HEK293 (cell line): Measurements from ENCODE around the gene LCMT2.

Source experiments
- GLIS2 ChIP-seq: fragments of 450-650 bp; formaldehyde crosslinking; IDR thresholded peaks from 2 replicates; pipeline ENCODE4 v1.5.1; 2016; ENCODE audit warnings: missing biosample characterization, missing genetic modification characterization
- KLF9 ChIP-seq: fragments of 450-650 bp; formaldehyde crosslinking; IDR thresholded peaks from 2 replicates; pipeline ENCODE4 v1.5.1; 2016; ENCODE audit warnings: missing biosample characterization, missing genetic modification characterization, low read depth
- PRDM2 ChIP-seq: fragments of 450-650 bp; formaldehyde crosslinking; IDR thresholded peaks from 2 replicates; pipeline ENCODE4 v1.5.1; 2016; ENCODE audit warnings: missing biosample characterization, missing genetic modification characterization, borderline replicate concordance
- SP3 ChIP-seq: fragments of 450-650 bp; formaldehyde crosslinking; IDR thresholded peaks from 2 replicates; pipeline ENCODE4 v1.5.1; 2016; ENCODE audit warnings: missing biosample characterization, missing genetic modification characterization
- TSHZ1 ChIP-seq: fragments of 450-650 bp; formaldehyde crosslinking; IDR thresholded peaks from 2 replicates; pipeline ENCODE4 v1.5.1; 2016; ENCODE audit warnings: missing biosample characterization, missing genetic modification characterization, borderline replicate concordance
- ZNF175 ChIP-seq: fragments of 450-650 bp; formaldehyde crosslinking; IDR thresholded peaks from 2 replicates; pipeline ENCODE4 v1.5.1; 2016; ENCODE audit warnings: missing biosample characterization, missing genetic modification characterization
- ZNF202 ChIP-seq: fragments of 450-650 bp; formaldehyde crosslinking; IDR thresholded peaks from 2 replicates; pipeline ENCODE4 v1.5.1; 2016; ENCODE audit warnings: missing biosample characterization, missing genetic modification characterization, borderline replicate concordance
- ZNF26 ChIP-seq: fragments of 450-650 bp; formaldehyde crosslinking; IDR thresholded peaks from 2 replicates; pipeline ENCODE4 v1.5.1; 2016; ENCODE audit warnings: missing biosample characterization, missing genetic modification characterization
- ZNF335 ChIP-seq: fragments of 450-650 bp; formaldehyde crosslinking; conservative IDR thresholded peaks from 2 replicates; pipeline ENCODE4 v1.5.1; 2016; ENCODE audit warnings: missing biosample characterization, missing genetic modification characterization
- ZNF341 ChIP-seq: fragments of 450-650 bp; formaldehyde crosslinking; IDR thresholded peaks from 2 replicates; pipeline ENCODE4; 2016; ENCODE audit warnings: low read depth, missing biosample characterization, missing genetic modification characterization
- ZNF48 ChIP-seq: fragments of 450-650 bp; formaldehyde crosslinking; IDR thresholded peaks from 2 replicates; pipeline ENCODE4 v1.5.1; 2016; ENCODE audit warnings: missing biosample characterization, missing genetic modification characterization
- ZNF513 ChIP-seq: fragments of 450-650 bp; IDR thresholded peaks from 2 replicates; pipeline ENCODE4 v1.5.1; 2018; ENCODE audit warnings: missing biosample characterization, missing genetic modification characterization
- ZNF561 ChIP-seq: fragments of 450-650 bp; IDR thresholded peaks from 2 replicates; pipeline ENCODE4 v1.5.1; 2018; ENCODE audit warnings: missing biosample characterization, missing genetic modification characterization, borderline replicate concordance
- ZNF580 ChIP-seq: fragments of 450-650 bp; formaldehyde crosslinking; IDR thresholded peaks from 2 replicates; pipeline ENCODE4 v1.5.1; 2016; ENCODE audit warnings: missing biosample characterization, missing genetic modification characterization
- ZNF585B ChIP-seq: fragments of 450-650 bp; formaldehyde crosslinking; IDR thresholded peaks from 2 replicates; pipeline ENCODE4 v1.5.1; 2016; ENCODE audit warnings: missing biosample characterization, missing genetic modification characterization
- ZNF639 ChIP-seq: fragments of 450-650 bp; formaldehyde crosslinking; IDR thresholded peaks from 2 replicates; pipeline ENCODE4 v1.5.1; 2016; ENCODE audit warnings: missing biosample characterization, missing genetic modification characterization
- ZNF692 ChIP-seq: fragments of 450-650 bp; formaldehyde crosslinking; IDR thresholded peaks from 2 replicates; pipeline ENCODE4 v1.5.1; 2016; ENCODE audit warnings: missing biosample characterization, missing genetic modification characterization

LCMT2 gene

GRCh38 chr15:43370975-43371974, 40.9 kb upstream of the LCMT2 start, which contains the start of the genes TUBGCP4 and ZSCAN29 (continued):
- no peak for TF ChIP-seq PRDM2 (tag by site-specific recombination)
- no peak for TF ChIP-seq ZNF639
- TF ChIP-seq ZNF513 (tag by site-specific recombination) = no peak
- no peak for TF ChIP-seq ZNF202
- no peak for TF ChIP-seq ZNF561 (tag by site-specific recombination)
- peak; percentile 96 for TF ChIP-seq ZNF692 (tag by site-specific recombination)
- no peak for TF ChIP-seq ZNF26 (tag by site-specific recombination)
- TF ChIP-seq ZNF585B (tag by site-specific recombination) = no peak
- no peak for TF ChIP-seq KLF9 (tag by site-specific recombination)
- TF ChIP-seq ZNF335 (tag by site-specific recombination) = peak; percentile 91
- TF ChIP-seq ZNF48 = no peak
- TF ChIP-seq SP3 = no peak; the same call in 1 of the 2 replicates
- TF ChIP-seq ZNF175 = no peak
- TF ChIP-seq GLIS2 (tag by site-specific recombination) = peak; percentile 63
- no peak for TF ChIP-seq TSHZ1 (tag by site-specific recombination)
- no peak for TF ChIP-seq ZNF580
- TF ChIP-seq ZNF341 (tag by site-specific recombination) = no peak
